Endodermal cell (in vitro differentiated cells): ENCODE measurements around the gene PRKD2. TPM values are rescaled to one million over a fixed set of nuclear protein-coding genes. Genes with fewer than 3 reads are reported as not detected.

ENCODE experiments used
- DNase-seq: peaks from one replicate; pipeline ENCODE4 v3.0.0-alpha.2; 2017
- H3K27ac ChIP-seq: 2 replicates; pipeline ENCODE4 v1.5.1; 2013; ENCODE audit warnings: mild to moderate bottlenecking, low read depth, low read length, moderate library complexity
- H3K27me3 ChIP-seq: 2 replicates; pipeline ENCODE4 v1.6.1; 2013; ENCODE audit warnings: mild to moderate bottlenecking, low read length, moderate library complexity; ENCODE audit not compliant: insufficient read depth, control insufficient read depth, poor library complexity, severe bottlenecking
- H3K36me3 ChIP-seq: 2 replicates; pipeline ENCODE4 v1.7.0; 2013; ENCODE audit warnings: mild to moderate bottlenecking, low read length, moderate library complexity; ENCODE audit not compliant: control insufficient read depth, insufficient read depth
- H3K4me1 ChIP-seq: one replicate; pipeline ENCODE4 v1.7.0; 2013; ENCODE audit warnings: low read length; ENCODE audit not compliant: control insufficient read depth, insufficient read depth
- H3K4me3 ChIP-seq: 2 replicates; pipeline ENCODE4 v1.5.1; 2013; ENCODE audit warnings: mild to moderate bottlenecking, low read length, moderate library complexity
- H3K9ac ChIP-seq: 2 replicates; pipeline ENCODE4 v1.6.1; 2013; ENCODE audit warnings: mild to moderate bottlenecking, low read length, moderate library complexity; ENCODE audit not compliant: poor library complexity, severe bottlenecking; ENCODE audit errors: extremely low read depth
- H3K9me3 ChIP-seq: 2 replicates; pipeline ENCODE4 v1.6.1; 2013; ENCODE audit warnings: mild to moderate bottlenecking, low read length, moderate library complexity; ENCODE audit not compliant: control insufficient read depth
- H3K27ac Mint-ChIP-seq: 2 replicates; pipeline ENCODE4 v1.8.0; 2020; ENCODE audit warnings: mixed read lengths
- H3K27me3 Mint-ChIP-seq: 2 replicates; pipeline ENCODE4 v1.8.0; 2021; ENCODE audit warnings: mild to moderate bottlenecking, mixed read lengths; ENCODE audit not compliant: insufficient read depth
- H3K36me3 Mint-ChIP-seq: 2 replicates; pipeline ENCODE4 v1.8.0; 2020; ENCODE audit warnings: low read depth, mixed read lengths
- H3K4me1 Mint-ChIP-seq: 2 replicates; pipeline ENCODE4 v1.8.0; 2020; ENCODE audit warnings: mixed read lengths
- H3K4me3 Mint-ChIP-seq: 2 replicates; pipeline ENCODE4 v1.8.0; 2020; ENCODE audit warnings: mild to moderate bottlenecking, moderate library complexity, mixed read lengths
- H3K9me3 Mint-ChIP-seq: 2 replicates; pipeline ENCODE4 v1.8.0; 2020; ENCODE audit warnings: mild to moderate bottlenecking, mixed read lengths
- CTCF ChIP-seq: fragments of 200-600 bp; sonication (generic); conservative IDR thresholded peaks from 2 replicates; pipeline ENCODE4 v1.5.0; 2021; ENCODE audit warnings: antibody characterized with exemption, mild to moderate bottlenecking
- WGBS, 2 experiments: methylation state at CpG; one replicate each; pipeline versions ENCODE4 v1.1.5 to v1.1.7; 2013; ENCODE audit warnings: missing lambda C conversion rate in 2 of 2, mixed read lengths in 1 of 2; ENCODE audit not compliant: insufficient coverage in 1 of 2, insufficient read length in 1 of 2; 5-methylcytosine and 5-hydroxymethylcytosine counted together
- total RNA-seq, 2 donors: library from RNA; stranded (reverse); fragmentation: NEBNext Ultra II Directional in 1 of 2; extraction: Animal tissue kit (Norgen Biotek cat#: 25700) in 1 of 2; gene quantifications; 2 replicates in 1 of 2; 3 replicates in 1 of 2; pipeline ENCODE4 v1.2.1, GENCODE V29; 2021

Gene PRKD2
- total RNA-seq, 2 donors from 2014 or later: 80.5 to 90.8 TPM

- H3K36me3 ChIP-seq: no peaks in the 10 kb centered on the region
- no peak overlapping the region for H3K27ac Mint-ChIP-seq
- peak overlapping the region; percentile 53 for H3K4me3 ChIP-seq
- WGBS, 2 experiments: 0 to 4% methylated on average over 8 to 23 of the region's 23 CpGs
- peak; percentile 70 for DNase-seq
- H3K9me3 ChIP-seq: no peaks in the 10 kb centered on the region
- no peaks in the 10 kb centered on the region for H3K9me3 Mint-ChIP-seq
- peaks cover 4% of the 10 kb centered on the region for H3K4me1 Mint-ChIP-seq
- H3K4me3 Mint-ChIP-seq: peak overlapping the region; percentile 48
- H3K36me3 Mint-ChIP-seq: no peaks in the 10 kb centered on the region
- H3K27me3 ChIP-seq: peaks cover 74% of the 10 kb centered on the region
- no peak overlapping the region for H3K27ac ChIP-seq
- H3K9ac ChIP-seq: no peak overlapping the region
- H3K27me3 Mint-ChIP-seq: peaks cover 44% of the 10 kb centered on the region
- no peak for TF ChIP-seq CTCF
- H3K4me1 ChIP-seq: no peaks in the 10 kb centered on the region
These were observed 82.2 kb downstream of the PRKD2 start for GRCh38 chr19:46634656-46635218.

GRCh38 chr19:46634045-46634655, 82.8 kb downstream of the PRKD2 start:
- WGBS, 2 experiments: 1% methylated on average over 34 of the region's 38 CpGs; no CpG with 5 or more reads in 1 of the 2 experiments
- peaks cover 4% of the 10 kb centered on the region for H3K4me1 Mint-ChIP-seq
- H3K4me3 Mint-ChIP-seq: peak overlapping the region; percentile 48
- H3K9me3 Mint-ChIP-seq: no peaks in the 10 kb centered on the region
- peak; percentile 99 for DNase-seq
- no peaks in the 10 kb centered on the region for H3K4me1 ChIP-seq
- no peak overlapping the region for H3K9ac ChIP-seq
- H3K27me3 Mint-ChIP-seq: peaks cover 42% of the 10 kb centered on the region
- no peaks in the 10 kb centered on the region for H3K36me3 Mint-ChIP-seq
- H3K36me3 ChIP-seq: no peaks in the 10 kb centered on the region
- H3K27me3 ChIP-seq: peaks cover 69% of the 10 kb centered on the region
- no peak overlapping the region for H3K27ac Mint-ChIP-seq
- no peak for TF ChIP-seq CTCF
- H3K9me3 ChIP-seq: no peaks in the 10 kb centered on the region
- H3K4me3 ChIP-seq: peak overlapping the region; percentile 77
- no peak overlapping the region for H3K27ac ChIP-seq

DNA sequence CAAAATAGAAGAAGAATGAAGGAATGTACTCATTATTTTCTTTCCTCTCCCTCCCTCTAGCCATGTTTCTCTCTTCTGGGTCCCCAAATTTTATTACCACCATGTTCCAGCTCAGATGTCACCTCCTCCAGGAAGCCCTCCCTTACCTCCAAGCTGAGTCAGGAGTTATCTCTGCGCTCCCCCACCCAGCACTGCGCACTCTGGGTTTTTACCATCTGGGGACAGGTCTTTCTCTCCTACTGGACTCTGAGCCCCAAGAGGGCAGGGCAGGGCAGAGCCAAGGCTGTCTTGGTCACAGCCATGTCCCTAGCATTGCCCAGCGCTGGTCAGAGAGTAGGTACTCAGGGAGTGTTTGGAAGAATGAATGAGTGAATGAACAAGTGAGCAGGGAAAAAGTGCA, 83.8 kb downstream of the PRKD2 start:
- no peaks in the 10 kb centered on the region for H3K36me3 ChIP-seq
- no peaks in the 10 kb centered on the region for H3K9me3 ChIP-seq
- no peak for TF ChIP-seq CTCF
- Mint-ChIP-seq H3K36me3 (no peaks in the 10 kb centered on the region), H3K4me3 (no peak overlapping the region), H3K4me1 (peaks cover 4% of the 10 kb centered on the region), H3K27me3 (peaks cover 47% of the 10 kb centered on the region), H3K9me3 (no peaks in the 10 kb centered on the region), H3K27ac (no peak overlapping the region)
- no peaks in the 10 kb centered on the region for H3K4me1 ChIP-seq
- H3K27me3 ChIP-seq: peaks cover 59% of the 10 kb centered on the region
- no peak overlapping the region for H3K4me3 ChIP-seq
- DNase-seq: no peak
- H3K9ac ChIP-seq: no peak overlapping the region
- 88 to 100% methylated on average over 1 to 3 of the region's 3 CpGs for WGBS, 2 experiments
- no peak overlapping the region for H3K27ac ChIP-seq
